A549 (cell line): ENCODE measurements around the gene TPM4. TPM values are rescaled to one million over a fixed set of nuclear protein-coding genes. Genes with fewer than 3 reads are reported as not detected.

Source experiments
- ATAC-seq, 2 experiments: fragments of 200-7000 bp in 1 of 2; fragments of >200 bp in 1 of 2; cut with Nextera tagmentation in 1 of 2; cut with Tn5 transposase in 1 of 2; 3 replicates each; pipeline versions ENCODE4 v1.8.0 to v1.9.1; 2018 to 2020; ENCODE audit warnings: mild to moderate bottlenecking in 1 of 2, moderate library complexity in 1 of 2
- CTCF ChIA-PET: fragments of 300-600 bp; sonication (Branson Sonifier 250); formaldehyde crosslinking; extraction: SDS; loops from one replicate; lab custom pipeline; 2021; ENCODE audit warnings: antibody characterized with exemption, inconsistent platforms; lab: Yijun Ruan, JAX
- POLR2A ChIA-PET: fragments of 350-600 bp; formaldehyde crosslinking; extraction: SDS; loops from one replicate; lab custom pipeline; 2021; ENCODE audit warnings: antibody characterized with exemption, inconsistent platforms; lab: Yijun Ruan, JAX
- DNase-seq, 2 experiments: peaks; one replicate each; pipeline versions ENCODE4 v3.0.0 to v3.0.0-alpha.2; 2011 to 2016; ENCODE audit warnings: low read depth in 1 of 2, low spot score in 1 of 2
- FAIRE-seq: peaks from 2 replicates; lab custom pipeline; 2011; peaks lifted over from hg19 to GRCh38; lab: Jason Lieb, UNC
- H3K27ac ChIP-seq, 2 experiments: fragments of >200 bp; sonication (Bioruptor Twin); formaldehyde crosslinking; 3 replicates each; pipeline ENCODE4 v1.5.1; 2016 to 2017
- H3K4me1 ChIP-seq: fragments of >200 bp; sonication (Bioruptor Twin); formaldehyde crosslinking; 3 replicates; pipeline ENCODE4 v1.6.1; 2016
- H3K4me2 ChIP-seq: fragments of >200 bp; sonication (Bioruptor Twin); formaldehyde crosslinking; 3 replicates; pipeline ENCODE4 v1.6.1; 2016
- H3K4me3 ChIP-seq: fragments of >200 bp; sonication (Bioruptor Twin); formaldehyde crosslinking; 3 replicates; pipeline ENCODE4 v1.5.1; 2016
- H3K9me3 ChIP-seq: fragments of >200 bp; sonication (Bioruptor Twin); formaldehyde crosslinking; 3 replicates; pipeline ENCODE4 v1.6.1; 2016
- CBX2 ChIP-seq: fragments of 200-600 bp; sonication (generic); IDR thresholded peaks from 2 replicates; pipeline ENCODE4 v1.6.1; 2016; ENCODE audit warnings: low read depth, mild to moderate bottlenecking, borderline replicate concordance
- CBX8 ChIP-seq: fragments of 200-600 bp; sonication (generic); IDR thresholded peaks from 2 replicates; pipeline ENCODE4 v1.6.1; 2016
- CHD2 ChIP-seq: fragments of 150-350 bp; IDR thresholded peaks from 2 replicates; pipeline ENCODE4 v1.6.1; 2014; ENCODE audit warnings: low read length; ENCODE audit not compliant: partially characterized antibody
- CHD4 ChIP-seq: fragments of 200-600 bp; sonication (generic); IDR thresholded peaks from 2 replicates; pipeline ENCODE4 v1.6.1; 2016; ENCODE audit warnings: antibody characterized with exemption, mild to moderate bottlenecking, borderline replicate concordance
- E2F6 ChIP-seq: IDR thresholded peaks from 2 replicates; pipeline ENCODE4 v1.6.1; 2012; ENCODE audit warnings: low read depth, borderline replicate concordance
- EHF ChIP-seq: fragments of 250-450 bp; sonication (Bioruptor Pico); IDR thresholded peaks from 2 replicates; pipeline ENCODE4 v1.5.0; 2020; ENCODE audit warnings: mild to moderate bottlenecking
- EHMT2 ChIP-seq: fragments of 200-600 bp; sonication (generic); IDR thresholded peaks from 2 replicates; pipeline ENCODE4 v1.6.1; 2016; ENCODE audit warnings: antibody characterized with exemption, low read depth, mild to moderate bottlenecking, moderate library complexity
- EP300 ChIP-seq, 2 experiments: fragments of >200 bp; sonication (Bioruptor Twin); formaldehyde crosslinking; IDR thresholded peaks; 2 replicates in 1 of 2; 3 replicates in 1 of 2; pipeline ENCODE4 v1.6.1; 2016 to 2017
- ESRRA ChIP-seq: fragments of 150-350 bp; IDR thresholded peaks from 2 replicates; pipeline ENCODE4 v1.6.1; 2014; ENCODE audit warnings: mild to moderate bottlenecking, low read length, borderline replicate concordance
- FOSB ChIP-seq: fragments of 250-450 bp; sonication (Bioruptor Pico); IDR thresholded peaks from 2 replicates; pipeline ENCODE4 v1.5.0; 2020; ENCODE audit warnings: mild to moderate bottlenecking, moderate library complexity
- FOXS1 ChIP-seq: fragments of 250-450 bp; sonication (Bioruptor Pico); IDR thresholded peaks from 2 replicates; pipeline ENCODE4 v1.5.0; 2020; ENCODE audit warnings: mild to moderate bottlenecking, moderate library complexity
- GATA3 ChIP-seq: IDR thresholded peaks from 2 replicates; pipeline ENCODE4 v1.6.1; 2012; ENCODE audit warnings: borderline replicate concordance
- HOXA7 ChIP-seq: fragments of 250-450 bp; sonication (Bioruptor Pico); IDR thresholded peaks from 2 replicates; pipeline ENCODE4 v1.5.0; 2020; ENCODE audit warnings: mild to moderate bottlenecking, moderate library complexity
- HOXB5 ChIP-seq: fragments of 250-450 bp; sonication (Bioruptor Pico); IDR thresholded peaks from 2 replicates; pipeline ENCODE4 v1.5.0; 2020; ENCODE audit warnings: mild to moderate bottlenecking, moderate library complexity
- MAFK ChIP-seq: fragments of 450-650 bp; IDR thresholded peaks from 2 replicates; pipeline ENCODE4 v1.6.1; 2014; ENCODE audit not compliant: partially characterized antibody
- MYC ChIP-seq: IDR thresholded peaks from 2 replicates; pipeline ENCODE4 v1.6.1; 2012; ENCODE audit warnings: mild to moderate bottlenecking, inconsistent platforms, low read length, improper control_type of control experiment, borderline replicate concordance
- NR3C1 ChIP-seq: fragments of >200 bp; sonication (Bioruptor Twin); formaldehyde crosslinking; IDR thresholded peaks from 3 replicates; pipeline ENCODE4 v1.6.1; 2017
- POLR2AphosphoS2 ChIP-seq: conservative IDR thresholded peaks from 2 replicates; pipeline ENCODE4 v1.6.1; 2012; ENCODE audit warnings: low read length, improper control_type of control experiment, inconsistent platforms
- RCOR1 ChIP-seq: fragments of 150-350 bp; IDR thresholded peaks from 2 replicates; pipeline ENCODE4 v1.6.1; 2014; ENCODE audit warnings: antibody characterized with exemption, low read length, low read depth
- REST ChIP-seq: fragments of 200-600 bp; sonication (generic); IDR thresholded peaks from 2 replicates; pipeline ENCODE4 v1.6.1; 2016; ENCODE audit warnings: antibody characterized with exemption, mild to moderate bottlenecking, moderate library complexity
- RNF2 ChIP-seq: fragments of 200-600 bp; sonication (generic); IDR thresholded peaks from 2 replicates; pipeline ENCODE4 v1.6.1; 2016; ENCODE audit warnings: low read depth, mild to moderate bottlenecking, antibody characterized with exemption, moderate library complexity, borderline replicate concordance
- SMC3 ChIP-seq: fragments of >200 bp; sonication (Bioruptor Twin); formaldehyde crosslinking; IDR thresholded peaks from 3 replicates; pipeline ENCODE4 v1.6.1; 2018; ENCODE audit warnings: inconsistent platforms
- SREBF2 ChIP-seq: fragments of 450-650 bp; IDR thresholded peaks from 2 replicates; pipeline ENCODE4 v1.6.1; 2014; ENCODE audit warnings: mild to moderate bottlenecking, moderate library complexity
- TFCP2L1 ChIP-seq: fragments of 250-450 bp; sonication (Bioruptor Pico); IDR thresholded peaks from 2 replicates; pipeline ENCODE4 v1.5.0; 2021; ENCODE audit warnings: mild to moderate bottlenecking
- TP53 ChIP-seq: fragments of 250-450 bp; sonication (Bioruptor Pico); IDR thresholded peaks from 2 replicates; pipeline ENCODE4 v1.5.0; 2021; ENCODE audit warnings: mild to moderate bottlenecking, moderate library complexity
- WGBS: methylation state at CpG from one replicate; pipeline ENCODE4 v1.1.6; 2017; ENCODE audit errors: missing lambda C conversion rate; 5-methylcytosine and 5-hydroxymethylcytosine counted together
- polyA plus RNA-seq, 4 experiments: library from polyadenylated mRNA; depleted of rRNA in 3 of 4; stranded (reverse); fragments of >200 nt; fragmentation: RNase III in 1 of 4; extraction: RNeasy Plus Mini Kit Qiagen cat#74134 plus additional on column Dnase treatment in 1 of 4; gene quantifications; 2 replicates in 3 of 4; 3 replicates in 1 of 4; pipeline ENCODE4 v1.2.3, GENCODE V29; 2011 to 2017
- TF ChIP-seq, protein P1 (sequence below): fragments of 150-350 bp; IDR thresholded peaks from 2 replicates; pipeline ENCODE4 v1.6.1; 2014; ENCODE audit warnings: low read depth, mild to moderate bottlenecking, low read length
- TF ChIP-seq, protein P2 (sequence below): fragments of >200 bp; sonication (Bioruptor Twin); formaldehyde crosslinking; IDR thresholded peaks from 2 replicates; pipeline ENCODE4 v1.6.1; 2016

TPM4 gene
- polyA plus RNA-seq, 2 of the 4 experiments (the other 2 are of a cell fraction) = 777 to 860 TPM

GRCh38 chr19:16131648-16132047 lies 55.4 kb downstream of the TPM4 start:
- no peak for FAIRE-seq

DNA sequence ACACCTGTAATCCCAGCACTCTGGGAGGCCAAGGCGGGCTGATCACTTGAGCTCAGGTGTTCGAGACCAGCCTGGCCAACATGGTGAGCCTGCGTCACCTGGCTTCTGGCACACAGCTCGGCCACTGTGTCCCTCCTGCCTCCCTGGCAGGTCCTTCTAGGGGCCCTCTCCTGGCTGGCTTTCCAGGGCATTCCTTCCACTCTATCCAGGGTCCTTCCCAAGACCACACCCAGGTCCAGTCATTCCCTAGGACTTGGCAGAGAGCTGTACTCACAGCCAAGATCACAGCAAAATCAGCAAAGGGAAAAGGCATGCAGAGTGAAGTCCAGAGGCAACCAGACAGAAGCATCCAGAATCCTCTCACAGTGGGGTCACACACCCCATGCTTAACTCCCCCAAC lies 57.5 kb downstream of the TPM4 start:
- ChIA-PET CTCF (no interaction called here), POLR2A (no interaction called here)
- Histone ChIP-seq H3K4me3 (no peak overlapping the region), H3K4me2 (no peak overlapping the region), H3K4me1 (no peaks in the 10 kb centered on the region), H3K9me3 (no peaks in the 10 kb centered on the region), H3K27ac (no peak overlapping the region)
- ATAC-seq = no peak
- FAIRE-seq = no peak
- DNase-seq = no peak
- WGBS = 60% methylated on average over 1 of the region's 4 CpGs
- no peak for TF ChIP-seq EHMT2
- TF ChIP-seq, protein P1, sequence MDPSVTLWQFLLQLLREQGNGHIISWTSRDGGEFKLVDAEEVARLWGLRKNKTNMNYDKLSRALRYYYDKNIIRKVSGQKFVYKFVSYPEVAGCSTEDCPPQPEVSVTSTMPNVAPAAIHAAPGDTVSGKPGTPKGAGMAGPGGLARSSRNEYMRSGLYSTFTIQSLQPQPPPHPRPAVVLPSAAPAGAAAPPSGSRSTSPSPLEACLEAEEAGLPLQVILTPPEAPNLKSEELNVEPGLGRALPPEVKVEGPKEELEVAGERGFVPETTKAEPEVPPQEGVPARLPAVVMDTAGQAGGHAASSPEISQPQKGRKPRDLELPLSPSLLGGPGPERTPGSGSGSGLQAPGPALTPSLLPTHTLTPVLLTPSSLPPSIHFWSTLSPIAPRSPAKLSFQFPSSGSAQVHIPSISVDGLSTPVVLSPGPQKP = no peak
- TF ChIP-seq HOXA7 (CRISPR knock-in tag) = no peak
- TF ChIP-seq, protein P2, sequence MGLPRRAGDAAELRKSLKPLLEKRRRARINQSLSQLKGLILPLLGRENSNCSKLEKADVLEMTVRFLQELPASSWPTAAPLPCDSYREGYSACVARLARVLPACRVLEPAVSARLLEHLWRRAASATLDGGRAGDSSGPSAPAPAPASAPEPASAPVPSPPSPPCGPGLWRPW = no peak
- no peak for TF ChIP-seq RNF2
- TF ChIP-seq NR3C1 = no peak
- TF ChIP-seq CHD2 = no peak
- TF ChIP-seq FOSB (CRISPR knock-in tag) = no peak
- TF ChIP-seq FOXS1 (CRISPR knock-in tag) = no peak
- no peak for TF ChIP-seq SREBF2
- no peak for TF ChIP-seq RCOR1
- TF ChIP-seq MYC = no peak

More at GRCh38 chr19:16131648-16132047, 55.4 kb downstream of the TPM4 start:
- no peaks in the 10 kb centered on the region for H3K4me1 ChIP-seq
- no peak for DNase-seq
- CTCF ChIA-PET = no interaction called here
- H3K4me2 ChIP-seq = no peak overlapping the region
- H3K4me3 ChIP-seq = no peak overlapping the region
- TF ChIP-seq EP300 (IDR thresholded peaks at IDR 0.05) (no peak), ESRRA (no peak), CHD4 (no peak), TFCP2L1 (CRISPR knock-in tag) (no peak), CBX8 (no peak), CBX2 (no peak), REST (no peak), TP53 (no peak), HOXB5 (CRISPR knock-in tag) (no peak), E2F6 (no peak), SMC3 (no peak), EHF (CRISPR knock-in tag) (no peak), MAFK (no peak), POLR2AphosphoS2 (no peak), GATA3 (no peak)
- POLR2A ChIA-PET = no interaction called here
- no peak overlapping the region for H3K27ac ChIP-seq
- no peaks in the 10 kb centered on the region for H3K9me3 ChIP-seq
- ATAC-seq = no peak
- WGBS = 95% methylated on average over 3 of the region's 3 CpGs
